GM23338 (cell line): ENCODE results near the gene FIG4. TPM values are rescaled to one million over a fixed set of nuclear protein-coding genes. Genes with fewer than 3 reads are reported as not detected.

Source experiments
- ATAC-seq: fragments of 200-7000 bp; cut with Tn5 transposase; 3 replicates; pipeline ENCODE4 v1.9.1; 2020
- DNase-seq: peaks from one replicate; pipeline ENCODE4 v3.0.0-alpha.2; 2015; ENCODE audit warnings: low spot score
- H2AFZ ChIP-seq: fragments of 200-600 bp; sonication (generic); 2 replicates; pipeline ENCODE4 v1.8.0; 2016; ENCODE audit warnings: antibody characterized with exemption, mild to moderate bottlenecking, moderate library complexity
- H3F3A ChIP-seq: fragments of 200-600 bp; sonication (generic); replicated peaks from 2 replicates; pipeline ENCODE4 v1.8.0; 2017; ENCODE audit warnings: antibody characterized with exemption, mixed run types, low read depth
- H3K27ac ChIP-seq: fragments of 200-600 bp; sonication (generic); 2 replicates; pipeline ENCODE4 v1.6.1; 2016; ENCODE audit warnings: low read depth
- H3K27me3 ChIP-seq: fragments of 200-600 bp; sonication (generic); 2 replicates; pipeline ENCODE4 v1.8.0; 2016; ENCODE audit warnings: mild to moderate bottlenecking, mixed run types, moderate library complexity; ENCODE audit not compliant: insufficient read depth
- H3K36me3 ChIP-seq: fragments of 200-600 bp; sonication (generic); 2 replicates; pipeline ENCODE4 v1.8.0; 2016; ENCODE audit warnings: mild to moderate bottlenecking; ENCODE audit not compliant: insufficient read depth
- H3K4me1 ChIP-seq: fragments of 200-600 bp; sonication (generic); 2 replicates; pipeline ENCODE4 v1.8.0; 2016; ENCODE audit warnings: mild to moderate bottlenecking, moderate library complexity; ENCODE audit not compliant: insufficient read depth
- H3K4me2 ChIP-seq: fragments of 200-600 bp; sonication (generic); 2 replicates; pipeline ENCODE4 v1.7.1; 2017; ENCODE audit warnings: mixed run types
- H3K4me3 ChIP-seq: fragments of 200-600 bp; sonication (generic); 2 replicates; pipeline ENCODE4 v1.6.1; 2016; ENCODE audit warnings: mixed run types
- H3K79me2 ChIP-seq: fragments of 200-600 bp; sonication (generic); replicated peaks from 2 replicates; pipeline ENCODE4 v1.8.0; 2017; ENCODE audit warnings: mild to moderate bottlenecking; ENCODE audit not compliant: insufficient read depth
- H3K9me2 ChIP-seq: fragments of 200-600 bp; sonication (generic); 2 replicates; pipeline ENCODE4 v1.8.0; 2017; ENCODE audit not compliant: insufficient read depth
- H4K20me1 ChIP-seq: fragments of 200-600 bp; sonication (generic); replicated peaks from 2 replicates; pipeline ENCODE4 v1.8.0; 2017; ENCODE audit warnings: mild to moderate bottlenecking; ENCODE audit not compliant: insufficient read depth
- H3K27ac Mint-ChIP-seq: 2 replicates; pipeline ENCODE4 v1.8.0; 2020; ENCODE audit warnings: inconsistent platforms, mild to moderate bottlenecking, moderate library complexity, mixed read lengths
- H3K27me3 Mint-ChIP-seq: 3 replicates; pipeline ENCODE4 v1.8.0; 2022; ENCODE audit warnings: low read depth, mild to moderate bottlenecking, moderate library complexity, mixed read lengths, inconsistent platforms; ENCODE audit not compliant: insufficient read depth, poor library complexity
- H3K36me3 Mint-ChIP-seq: 3 replicates; pipeline ENCODE4 v1.8.0; 2021; ENCODE audit warnings: low read depth, mild to moderate bottlenecking, inconsistent platforms, moderate library complexity, mixed read lengths
- H3K4me1 Mint-ChIP-seq: 3 replicates; pipeline ENCODE4 v1.8.0; 2020; ENCODE audit warnings: mild to moderate bottlenecking, inconsistent platforms, mixed read lengths
- H3K4me3 Mint-ChIP-seq: 3 replicates; pipeline ENCODE4 v1.8.0; 2021; ENCODE audit warnings: moderate library complexity, mild to moderate bottlenecking, inconsistent platforms, mixed read lengths
- H3K9me3 Mint-ChIP-seq: 3 replicates; pipeline ENCODE4 v1.8.0; 2020; ENCODE audit warnings: moderate library complexity, mild to moderate bottlenecking, inconsistent platforms, mixed read lengths
- CREB1 ChIP-seq: fragments of 250-450 bp; sonication (Bioruptor Pico); IDR thresholded peaks from 2 replicates; pipeline ENCODE4 v1.5.0; 2020; ENCODE audit warnings: low read depth, mild to moderate bottlenecking, moderate library complexity
- ETS1 ChIP-seq: IDR thresholded peaks from 2 replicates; pipeline ENCODE4 v1.6.1; 2016; ENCODE audit warnings: antibody characterized with exemption
- EZH2 ChIP-seq: fragments of 200-600 bp; sonication (generic); IDR thresholded peaks from one replicate; pipeline ENCODE4 v1.8.0; 2017; ENCODE audit warnings: antibody characterized with exemption, mild to moderate bottlenecking, low read depth; ENCODE audit not compliant: unreplicated experiment
- EZH2phosphoT487 ChIP-seq: fragments of 200-600 bp; sonication (generic); IDR thresholded peaks from one replicate; pipeline ENCODE4 v1.8.1; 2018; ENCODE audit warnings: antibody characterized with exemption; ENCODE audit not compliant: unreplicated experiment
- JUNB ChIP-seq: IDR thresholded peaks from one replicate; pipeline ENCODE4 v1.6.1; 2016; ENCODE audit warnings: antibody characterized with exemption; ENCODE audit not compliant: unreplicated experiment
- NANOG ChIP-seq: IDR thresholded peaks from 2 replicates; pipeline ENCODE4 v1.6.1; 2016; ENCODE audit warnings: antibody characterized with exemption, borderline replicate concordance
- POLR2AphosphoS5 ChIP-seq: IDR thresholded peaks from 2 replicates; pipeline ENCODE4 v1.6.1; 2016; ENCODE audit warnings: antibody characterized with exemption, low read depth
- REST ChIP-seq: IDR thresholded peaks from one replicate; pipeline ENCODE4 v1.6.1; 2018; ENCODE audit warnings: antibody characterized with exemption; ENCODE audit not compliant: unreplicated experiment
- STAT1 ChIP-seq: IDR thresholded peaks from one replicate; pipeline ENCODE4 v1.6.1; 2016; ENCODE audit warnings: antibody characterized with exemption; ENCODE audit not compliant: unreplicated experiment
- ZNF114 ChIP-seq: fragments of 250-450 bp; sonication (Bioruptor Pico); IDR thresholded peaks from 2 replicates; pipeline ENCODE4 v1.5.0; 2020; ENCODE audit warnings: mild to moderate bottlenecking, moderate library complexity
- ZNF331 ChIP-seq: fragments of 250-450 bp; sonication (Bioruptor Pico); IDR thresholded peaks from 2 replicates; pipeline ENCODE4 v1.5.0; 2020; ENCODE audit warnings: low read depth, mild to moderate bottlenecking, moderate library complexity
- ZNF462 ChIP-seq: fragments of 250-450 bp; sonication (Bioruptor Pico); IDR thresholded peaks from 2 replicates; pipeline ENCODE4 v1.5.0; 2020; ENCODE audit warnings: mild to moderate bottlenecking, moderate library complexity
- polyA plus RNA-seq: library from polyadenylated mRNA; unstranded; fragments of >200 nt; fragmentation: Nextera tagmentation; extraction: Ambion mirVana; gene quantifications from 2 replicates; pipeline ENCODE4 v1.2.1, GENCODE V29; 2016
- total RNA-seq: library from RNA; depleted of rRNA; stranded (reverse); fragments of >200 nt; shearing (Covaris generic); gene quantifications from 2 replicates; pipeline ENCODE4 v1.2.3, GENCODE V29; 2014
- TF ChIP-seq, protein P1 (sequence below), 2 experiments: fragments of 200-600 bp in 1 of 2; sonication (generic) in 1 of 2; conservative IDR thresholded peaks; 2 replicates each; pipeline versions ENCODE4 v1.5.1 to v1.6.1; 2016 to 2017; ENCODE audit warnings: antibody characterized with exemption in 2 of 2, low read depth in 2 of 2, mild to moderate bottlenecking in 2 of 2, moderate library complexity in 1 of 2

The FIG4 gene
- total and polyA plus RNA-seq, 2 experiments from 2014 or later = 7.0 to 16.9 TPM

GRCh38 chr6:109824105-109824504 is 133.0 kb downstream of the FIG4 start:
- Histone ChIP-seq H3K36me3 (no peaks in the 10 kb centered on the region), H3K27me3 (no peaks in the 10 kb centered on the region), H3K4me2 (no peak overlapping the region), H3K9me2 (no peaks in the 10 kb centered on the region), H3F3A (no peaks in the 10 kb centered on the region), H2AFZ (no peak overlapping the region), H3K4me1 (no peaks in the 10 kb centered on the region; the same call in 1 of the 2 replicates), H4K20me1 (no peaks in the 10 kb centered on the region), H3K79me2 (no peaks in the 10 kb centered on the region), H3K4me3 (no peak overlapping the region), H3K27ac (no peak overlapping the region)
- TF ChIP-seq EZH2phosphoT487 = no peak
- no peak for TF ChIP-seq POLR2AphosphoS5
- no peak for TF ChIP-seq STAT1
- no peak for TF ChIP-seq REST
- TF ChIP-seq ZNF331 (CRISPR knock-in tag) = no peak
- no peak for TF ChIP-seq ETS1
- TF ChIP-seq ZNF114 (CRISPR knock-in tag) = no peak
- TF ChIP-seq, protein P1, sequence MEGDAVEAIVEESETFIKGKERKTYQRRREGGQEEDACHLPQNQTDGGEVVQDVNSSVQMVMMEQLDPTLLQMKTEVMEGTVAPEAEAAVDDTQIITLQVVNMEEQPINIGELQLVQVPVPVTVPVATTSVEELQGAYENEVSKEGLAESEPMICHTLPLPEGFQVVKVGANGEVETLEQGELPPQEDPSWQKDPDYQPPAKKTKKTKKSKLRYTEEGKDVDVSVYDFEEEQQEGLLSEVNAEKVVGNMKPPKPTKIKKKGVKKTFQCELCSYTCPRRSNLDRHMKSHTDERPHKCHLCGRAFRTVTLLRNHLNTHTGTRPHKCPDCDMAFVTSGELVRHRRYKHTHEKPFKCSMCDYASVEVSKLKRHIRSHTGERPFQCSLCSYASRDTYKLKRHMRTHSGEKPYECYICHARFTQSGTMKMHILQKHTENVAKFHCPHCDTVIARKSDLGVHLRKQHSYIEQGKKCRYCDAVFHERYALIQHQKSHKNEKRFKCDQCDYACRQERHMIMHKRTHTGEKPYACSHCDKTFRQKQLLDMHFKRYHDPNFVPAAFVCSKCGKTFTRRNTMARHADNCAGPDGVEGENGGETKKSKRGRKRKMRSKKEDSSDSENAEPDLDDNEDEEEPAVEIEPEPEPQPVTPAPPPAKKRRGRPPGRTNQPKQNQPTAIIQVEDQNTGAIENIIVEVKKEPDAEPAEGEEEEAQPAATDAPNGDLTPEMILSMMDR (conservative IDR thresholded peaks at IDR 0.05; ENCODE audit: low read depth in 2 of 2) = no peak
- TF ChIP-seq JUNB = no peak
- no peak for TF ChIP-seq EZH2
- TF ChIP-seq NANOG = no peak
- TF ChIP-seq CREB1 (CRISPR knock-in tag) = no peak
- TF ChIP-seq ZNF462 (CRISPR knock-in tag) = no peak
- H3K36me3 Mint-ChIP-seq = peaks cover 7% of the 10 kb centered on the region; the same call in 2 of the 3 replicates
- no peaks in the 10 kb centered on the region; the same call in 2 of the 3 replicates for H3K9me3 Mint-ChIP-seq
- no peak for DNase-seq
- H3K4me3 Mint-ChIP-seq = no peak overlapping the region
- H3K27ac Mint-ChIP-seq = no peak overlapping the region
- no peaks in the 10 kb centered on the region for H3K27me3 Mint-ChIP-seq
- H3K4me1 Mint-ChIP-seq = peaks cover 16% of the 10 kb centered on the region
- no peak for ATAC-seq
